H1 (cell line): Measurements from ENCODE around the gene STARD8. TPM values are rescaled to one million over a fixed set of nuclear protein-coding genes. Genes with fewer than 3 reads are reported as not detected.

Source experiments
- CTCF ChIA-PET: fragments of 300-600 bp; sonication (Branson Sonifier 250); formaldehyde crosslinking; loops from one replicate; lab custom pipeline; 2021; ENCODE audit not compliant: partially characterized antibody; lab: Charles Lee
- POLR2A ChIA-PET: fragments of 300-600 bp; sonication (Branson Sonifier 250); formaldehyde crosslinking; loops from one replicate; lab custom pipeline; 2021; ENCODE audit warnings: inconsistent platforms; ENCODE audit not compliant: partially characterized antibody; lab: Charles Lee
- DNase-seq, 2 experiments: peaks; one replicate each; pipeline versions ENCODE4 v3.0.0 to v3.0.0-alpha.2; 2010 to 2022; ENCODE audit warnings: low spot score in 2 of 2, low read depth in 1 of 2, mixed read lengths in 1 of 2
- FAIRE-seq: peaks from 2 replicates; lab custom pipeline; 2011; peaks lifted over from hg19 to GRCh38; lab: Jason Lieb, UNC
- H2AFZ ChIP-seq: 2 replicates; pipeline ENCODE4 v1.8.1; 2012; ENCODE audit warnings: low read length, inconsistent platforms
- H2AK5ac ChIP-seq: 2 replicates; pipeline ENCODE4 v1.6.1; 2013; ENCODE audit warnings: low read depth, low read length
- H2BK120ac ChIP-seq: replicated peaks from 2 replicates; pipeline ENCODE3; 2013; ENCODE audit warnings: low read depth, low read length, inconsistent platforms
- H2BK12ac ChIP-seq: 2 replicates; pipeline ENCODE4 v1.6.1; 2013; ENCODE audit warnings: low read depth, low read length
- H2BK15ac ChIP-seq: 2 replicates; pipeline ENCODE4 v1.6.1; 2013; ENCODE audit warnings: low read length
- H2BK20ac ChIP-seq: 2 replicates; pipeline ENCODE4 v1.6.1; 2013; ENCODE audit warnings: low read length
- H2BK5ac ChIP-seq: 2 replicates; pipeline ENCODE4 v1.6.1; 2013; ENCODE audit warnings: low read depth, low read length
- H3K14ac ChIP-seq: 2 replicates; pipeline ENCODE4 v1.6.1; 2013; ENCODE audit warnings: inconsistent platforms; ENCODE audit not compliant: insufficient read length
- H3K18ac ChIP-seq: 2 replicates; pipeline ENCODE4 v1.6.1; 2013; ENCODE audit warnings: low read length; ENCODE audit errors: extremely low read depth
- H3K23ac ChIP-seq: 2 replicates; pipeline ENCODE4 v1.6.1; 2013; ENCODE audit warnings: inconsistent platforms; ENCODE audit not compliant: insufficient read length
- H3K23me2 ChIP-seq: 2 replicates; pipeline ENCODE4 v1.6.1; 2013; ENCODE audit warnings: low read depth, low read length
- H3K27ac ChIP-seq: 2 replicates; pipeline ENCODE4 v1.6.1; 2011; ENCODE audit warnings: low read depth, low read length, inconsistent platforms
- H3K27me3 ChIP-seq, 4 experiments: replicated peaks in 1 of 4; 1 replicate in 1 of 4; 2 replicates in 3 of 4; pipeline versions ENCODE4 v1.6.1 to v1.8.1; 2011 to 2013; ENCODE audit warnings: low read length in 3 of 4, mild to moderate bottlenecking in 3 of 4, inconsistent platforms in 2 of 4, mixed read lengths in 2 of 4, moderate library complexity in 1 of 4; ENCODE audit not compliant: control insufficient read depth in 3 of 4, insufficient read depth in 3 of 4; ENCODE audit errors: extremely low read depth in 1 of 4
- H3K36me3 ChIP-seq, 4 experiments: 2 replicates each; pipeline versions ENCODE4 v1.6.1 to v1.8.1; 2011 to 2013; ENCODE audit warnings: mild to moderate bottlenecking in 4 of 4, low read length in 3 of 4, moderate library complexity in 2 of 4, control low read depth in 1 of 4, inconsistent platforms in 1 of 4; ENCODE audit not compliant: insufficient read depth in 4 of 4, control insufficient read depth in 2 of 4
- H3K4ac ChIP-seq: replicated peaks from 2 replicates; pipeline ENCODE3; 2013; ENCODE audit warnings: low read length, low read depth, mixed read lengths, inconsistent platforms; ENCODE audit not compliant: insufficient read length
- H3K4me1 ChIP-seq, 4 experiments: replicated peaks in 1 of 4; 1 replicate in 1 of 4; 2 replicates in 3 of 4; pipeline versions ENCODE4 v1.6.1 to v1.8.1; 2011 to 2013; ENCODE audit warnings: low read length in 3 of 4, inconsistent platforms in 2 of 4, mixed read lengths in 1 of 4; ENCODE audit not compliant: insufficient read depth in 4 of 4, control insufficient read depth in 3 of 4
- H3K4me2 ChIP-seq, 2 experiments: 2 replicates each; pipeline versions ENCODE4 v1.6.1 to v1.8.1; 2011 to 2013; ENCODE audit warnings: low read depth in 2 of 2, low read length in 2 of 2, control low read depth in 1 of 2, inconsistent platforms in 1 of 2, mild to moderate bottlenecking in 1 of 2; ENCODE audit not compliant: insufficient read depth in 1 of 2
- H3K4me3 ChIP-seq, 4 experiments: fragments of 200-600, 300-600 bp in 1 of 4; sonication (generic), shearing (Covaris generic), sonication (Bioruptor Twin) in 1 of 4; 2 replicates each; pipeline versions ENCODE4 v1.5.1 to v1.8.1; 2011 to 2016; ENCODE audit warnings: low read length in 4 of 4, low read depth in 3 of 4, control low read depth in 2 of 4, inconsistent platforms in 2 of 4, mild to moderate bottlenecking in 2 of 4, mixed read lengths in 1 of 4, moderate library complexity in 1 of 4; ENCODE audit not compliant: insufficient read depth in 2 of 4; ENCODE audit errors: extremely low read depth in 1 of 4
- H3K56ac ChIP-seq: replicated peaks from 2 replicates; pipeline ENCODE3; 2013; ENCODE audit warnings: low read depth, mild to moderate bottlenecking, mixed read lengths, low read length, inconsistent platforms; ENCODE audit not compliant: insufficient read length
- H3K79me1 ChIP-seq: 2 replicates; pipeline ENCODE4 v1.6.1; 2013; ENCODE audit warnings: low read depth, low read length, control low read depth
- H3K79me2 ChIP-seq, 2 experiments: 2 replicates each; pipeline versions ENCODE4 v1.6.1 to v1.8.1; 2012 to 2013; ENCODE audit warnings: low read length in 2 of 2, mild to moderate bottlenecking in 2 of 2, inconsistent platforms in 1 of 2; ENCODE audit not compliant: insufficient read depth in 2 of 2, control insufficient read depth in 1 of 2
- H3K9ac ChIP-seq, 4 experiments: replicated peaks in 1 of 4; 1 replicate in 1 of 4; 2 replicates in 3 of 4; pipeline versions ENCODE4 v1.6.1 to v1.8.1; 2011 to 2013; ENCODE audit warnings: low read depth in 3 of 4, low read length in 3 of 4, control low read depth in 2 of 4, mild to moderate bottlenecking in 2 of 4, moderate library complexity in 2 of 4, inconsistent platforms in 1 of 4; ENCODE audit errors: extremely low read depth in 1 of 4
- H3K9me3 ChIP-seq, 2 experiments: 2 replicates each; pipeline versions ENCODE4 v1.6.1 to v1.8.1; 2012 to 2013; ENCODE audit warnings: mild to moderate bottlenecking in 2 of 2, moderate library complexity in 2 of 2, control low read depth in 1 of 2, inconsistent platforms in 1 of 2, low read depth in 1 of 2, low read length in 1 of 2, mixed read lengths in 1 of 2; ENCODE audit not compliant: insufficient read depth in 2 of 2
- H4K20me1 ChIP-seq, 2 experiments: replicated peaks in 1 of 2; 2 replicates each; pipeline versions ENCODE3 to v1.8.1; 2011 to 2013; ENCODE audit warnings: inconsistent platforms in 2 of 2, low read length in 2 of 2, mild to moderate bottlenecking in 1 of 2; ENCODE audit not compliant: insufficient read depth in 2 of 2, control insufficient read depth in 1 of 2
- H4K5ac ChIP-seq: 2 replicates; pipeline ENCODE4 v1.6.1; 2013; ENCODE audit warnings: low read length, low read depth, mixed read lengths, inconsistent platforms; ENCODE audit not compliant: insufficient read length
- H4K8ac ChIP-seq: 2 replicates; pipeline ENCODE4 v1.8.0; 2013; ENCODE audit warnings: mild to moderate bottlenecking, moderate library complexity, low read length, inconsistent platforms; ENCODE audit not compliant: insufficient read depth; ENCODE audit errors: extremely low read depth
- H4K91ac ChIP-seq: replicated peaks from 2 replicates; pipeline ENCODE3; 2013; ENCODE audit warnings: low read length, mixed read lengths, inconsistent platforms; ENCODE audit not compliant: insufficient read length
- ATF3 ChIP-seq: IDR thresholded peaks from 2 replicates; pipeline ENCODE4 v1.6.1; 2011; ENCODE audit warnings: low read depth, mild to moderate bottlenecking, low read length; ENCODE audit not compliant: insufficient read depth
- SP4 ChIP-seq: IDR thresholded peaks from 2 replicates; pipeline ENCODE4 v1.6.1; 2012; ENCODE audit warnings: low read length, inconsistent platforms
- WGBS, 2 experiments: shearing (Covaris generic) in 1 of 2; methylation state at CpG; one replicate each; pipeline versions ENCODE4 v1.1.6 to v1.1.7; 2013 to 2015; ENCODE audit warnings: low lambda C conversion rate in 2 of 2, mixed read lengths in 2 of 2, inconsistent platforms in 1 of 2, low coverage in 1 of 2, missing lambda C conversion rate in 1 of 2; ENCODE audit not compliant: insufficient replicate concordance in 2 of 2, insufficient coverage in 1 of 2, insufficient read length in 1 of 2; ENCODE audit errors: extremely low coverage in 1 of 2, missing lambda C conversion rate in 1 of 2; 5-methylcytosine and 5-hydroxymethylcytosine counted together
- polyA plus RNA-seq, 7 experiments: library from polyadenylated mRNA; depleted of rRNA in 3 of 7; stranded (reverse) in 5 of 7; unstranded in 2 of 7; fragments of >200 nt in 5 of 7; fragments of 200-250 nt in 2 of 7; gene quantifications; 1 replicate in 5 of 7; 2 replicates in 1 of 7; 4 replicates in 1 of 7; pipeline versions ENCODE4 v1.2.1 to v1.2.3, GENCODE V29; 2011 to 2013; ENCODE audit warnings: missing spikeins in 2 of 7, mixed read lengths in 2 of 7
- total RNA-seq: library from RNA; stranded (reverse); fragmentation: NEBNext Ultra II Directional; extraction: Animal tissue kit (Norgen Biotek cat#: 25700); gene quantifications from 2 replicates; pipeline ENCODE4 v1.2.1, GENCODE V29; 2021

STARD8 gene
- total and polyA plus RNA-seq, 2 of the 8 experiments (the other 6 are each of a cell fraction or from before 2014, with no cell fraction given), result 1.8 to 3.8 TPM

- Histone ChIP-seq H3K9me3 (no peaks in the 10 kb centered on the region), H3K23ac (no peak overlapping the region), H4K20me1 (no peaks in the 10 kb centered on the region), H2BK12ac (no peak overlapping the region), H3K4me2 (peak overlapping the region in 1 of 2 experiments; percentile 61; a peak in 2 of 4 replicates), H2BK5ac (no peak overlapping the region), H3K14ac (no peak overlapping the region), H3K27me3 (peaks cover 0 to 6% (median 3%) of the 10 kb centered on the region in 4 experiments; a peak in 3 of 7 replicates), H3K27ac (no peak overlapping the region), H2BK15ac (no peak overlapping the region), H3K79me2 (no peaks in the 10 kb centered on the region), H4K8ac (no peak overlapping the region), H4K5ac (no peak overlapping the region), H3K18ac (no peak overlapping the region), H2AK5ac (no peak overlapping the region), H3K36me3 (no peaks in the 10 kb centered on the region), H3K79me1 (no peaks in the 10 kb centered on the region), H2BK120ac (no peak overlapping the region), H3K23me2 (no peaks in the 10 kb centered on the region; the same call in 1 of the 2 replicates), H2AFZ (no peak overlapping the region), H4K91ac (no peak overlapping the region), H2BK20ac (no peak overlapping the region), H3K4me1 (peaks cover 1 to 4% (median 3%) of the 10 kb centered on the region in 4 experiments), H3K4ac (no peak overlapping the region), H3K56ac (no peak overlapping the region), H3K4me3 (no peak overlapping the region), H3K9ac (no peak overlapping the region)
- DNase-seq (no peak), FAIRE-seq (peak; percentile 19)
- TF ChIP-seq SP4 (no peak), ATF3 (no peak)
- ChIA-PET POLR2A (no interaction called here), CTCF (interaction anchor here (1.0 kb wide), 1 partner anchor 8 kb away, joined by 3 read pairs; no protein-coding TSS in a partner anchor)
- 75% methylated on average over 1 of the region's 1 CpG; no CpG with 5 or more reads in 1 of the 2 experiments for WGBS, 2 experiments
Measured at GRCh38 chrX:68692651-68693050, 45.2 kb downstream of the STARD8 start.
